K562 (cell line): ENCODE results near the gene NUDT12. TPM values are rescaled to one million over a fixed set of nuclear protein-coding genes. Genes with fewer than 3 reads are reported as not detected.

ENCODE experiments used
- C11orf30 ChIP-seq: fragments of 450-650 bp; IDR thresholded peaks from 2 replicates; pipeline ENCODE4 v1.6.1; 2016; ENCODE audit warnings: low read depth, mild to moderate bottlenecking
- CC2D1A ChIP-seq: fragments of 450-650 bp; IDR thresholded peaks from 2 replicates; pipeline ENCODE4 v1.6.1; 2017; ENCODE audit warnings: mild to moderate bottlenecking
- NFE2 ChIP-seq: IDR thresholded peaks from 2 replicates; pipeline ENCODE4 v1.6.1; 2014; ENCODE audit warnings: antibody characterized with exemption, low read depth
- NONO ChIP-seq, 2 experiments: fragments of 200-400 bp in 1 of 2; fragments of 450-650 bp in 1 of 2; formaldehyde crosslinking in 1 of 2; IDR thresholded peaks; 2 replicates each; pipeline ENCODE4 v1.6.1; 2017; ENCODE audit warnings: low read depth in 2 of 2, mild to moderate bottlenecking in 2 of 2, moderate library complexity in 2 of 2, low read length in 1 of 2
- PML ChIP-seq: IDR thresholded peaks from 2 replicates; pipeline ENCODE4 v1.6.1; 2012; ENCODE audit warnings: low read length, inconsistent platforms
- PYGO2 ChIP-seq: fragments of 450-650 bp; IDR thresholded peaks from 2 replicates; pipeline ENCODE4 v1.6.1; 2016; ENCODE audit warnings: mild to moderate bottlenecking, missing genetic modification characterization, moderate library complexity, missing compliant biosample characterization
- SMAD1 ChIP-seq: fragments of 150-350 bp; IDR thresholded peaks from 2 replicates; pipeline ENCODE4 v1.6.1; 2014; ENCODE audit warnings: low read length, low read depth; ENCODE audit not compliant: partially characterized antibody
- SNIP1 ChIP-seq: fragments of 450-650 bp; IDR thresholded peaks from 2 replicates; pipeline ENCODE4 v1.7.1; 2017; ENCODE audit warnings: low read depth, mild to moderate bottlenecking
- TAF1 ChIP-seq: IDR thresholded peaks from 2 replicates; pipeline ENCODE4 v1.6.1; 2011; ENCODE audit warnings: mild to moderate bottlenecking, low read length, moderate library complexity; ENCODE audit not compliant: insufficient read depth, control insufficient read depth, severe bottlenecking; ENCODE audit errors: extremely low read depth
- ZFP30 ChIP-seq: fragments of 250-450 bp; sonication (Bioruptor Pico); IDR thresholded peaks from 2 replicates; pipeline ENCODE4 v1.8.0; 2022; ENCODE audit warnings: moderate library complexity, mild to moderate bottlenecking, inconsistent platforms, borderline replicate concordance
- polyA plus RNA-seq, 8 experiments: library from polyadenylated mRNA; depleted of rRNA in 4 of 8; stranded (reverse) in 5 of 8; unstranded in 3 of 8; fragments of >200 nt; fragmentation: Nextera tagmentation in 2 of 8; fragmentation: Illumina TruSeq in 1 of 8; extraction: Ambion mirVana in 2 of 8; extraction: Trizol in 1 of 8; gene quantifications; 2 replicates each; pipeline versions ENCODE4 v1.2.1 to v1.2.3, GENCODE V29; 2011 to 2014; ENCODE audit warnings: inconsistent platforms in 1 of 8, missing spikeins in 1 of 8
- total RNA-seq, 7 experiments: library from RNA; depleted of rRNA in 6 of 7; stranded (reverse); fragments of >200 nt in 6 of 7; fragmentation: Illumina TruSeq in 2 of 7; extraction: Trizol in 2 of 7; gene quantifications; 2 replicates each; pipeline versions ENCODE4 v1.2.1 to v1.2.3, GENCODE V29; 2011 to 2021; ENCODE audit warnings: low replicate concordance in 1 of 7
- TF ChIP-seq, protein P1 (sequence below), 2 experiments: fragments of 450-650 bp; IDR thresholded peaks; 2 replicates each; pipeline ENCODE4 v1.6.1; 2018; ENCODE audit warnings: mild to moderate bottlenecking in 2 of 2, low read depth in 1 of 2; ENCODE audit not compliant: partially characterized antibody in 2 of 2
- TF ChIP-seq, protein P2 (sequence below): fragments of 450-650 bp; IDR thresholded peaks from 2 replicates; pipeline ENCODE4 v1.6.1; 2014; ENCODE audit warnings: low read depth, mild to moderate bottlenecking, moderate library complexity, borderline replicate concordance

NUDT12 gene
- total and polyA plus RNA-seq, 9 of the 15 experiments (the other 6 are each of a cell fraction or from before 2014, with no cell fraction given), result 10.9 to 27.2 (median 18.5) TPM

DNA sequence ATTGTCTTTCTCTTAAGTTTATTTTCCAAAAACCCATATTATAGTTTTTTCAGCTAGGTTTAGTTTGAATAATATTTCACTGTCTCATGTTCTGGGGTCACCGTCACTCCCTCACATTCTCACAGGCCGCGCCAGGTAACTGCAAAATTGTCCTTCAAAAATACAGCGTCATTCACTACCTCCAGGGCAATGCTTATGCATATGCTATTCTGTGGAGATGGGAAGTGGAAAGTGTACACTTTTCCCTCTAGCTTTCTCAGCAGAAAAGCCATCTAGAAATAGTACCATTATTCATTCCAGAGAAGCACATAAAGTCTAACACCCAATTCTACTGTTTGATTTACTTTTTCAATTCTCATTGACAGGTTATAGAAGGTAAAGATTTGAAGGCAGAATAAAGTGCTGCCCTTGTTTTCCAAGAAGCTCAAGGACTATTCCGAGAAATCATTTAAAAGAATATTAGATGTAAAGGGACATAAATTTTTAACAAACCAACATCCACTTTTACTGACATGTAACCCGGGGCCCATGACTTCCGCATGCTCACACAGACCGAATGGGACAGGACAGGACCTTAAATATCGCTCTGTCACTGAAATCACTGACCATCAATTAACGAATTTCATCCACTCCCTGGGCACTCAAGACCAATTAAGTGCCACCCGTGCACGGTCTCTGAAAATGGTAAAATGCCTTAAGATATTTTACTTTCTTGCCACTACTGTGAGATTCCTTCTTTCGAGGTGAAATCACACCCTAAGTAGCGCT lies 720 bp downstream of the NUDT12 start (continued):
- TF ChIP-seq, protein P1, sequence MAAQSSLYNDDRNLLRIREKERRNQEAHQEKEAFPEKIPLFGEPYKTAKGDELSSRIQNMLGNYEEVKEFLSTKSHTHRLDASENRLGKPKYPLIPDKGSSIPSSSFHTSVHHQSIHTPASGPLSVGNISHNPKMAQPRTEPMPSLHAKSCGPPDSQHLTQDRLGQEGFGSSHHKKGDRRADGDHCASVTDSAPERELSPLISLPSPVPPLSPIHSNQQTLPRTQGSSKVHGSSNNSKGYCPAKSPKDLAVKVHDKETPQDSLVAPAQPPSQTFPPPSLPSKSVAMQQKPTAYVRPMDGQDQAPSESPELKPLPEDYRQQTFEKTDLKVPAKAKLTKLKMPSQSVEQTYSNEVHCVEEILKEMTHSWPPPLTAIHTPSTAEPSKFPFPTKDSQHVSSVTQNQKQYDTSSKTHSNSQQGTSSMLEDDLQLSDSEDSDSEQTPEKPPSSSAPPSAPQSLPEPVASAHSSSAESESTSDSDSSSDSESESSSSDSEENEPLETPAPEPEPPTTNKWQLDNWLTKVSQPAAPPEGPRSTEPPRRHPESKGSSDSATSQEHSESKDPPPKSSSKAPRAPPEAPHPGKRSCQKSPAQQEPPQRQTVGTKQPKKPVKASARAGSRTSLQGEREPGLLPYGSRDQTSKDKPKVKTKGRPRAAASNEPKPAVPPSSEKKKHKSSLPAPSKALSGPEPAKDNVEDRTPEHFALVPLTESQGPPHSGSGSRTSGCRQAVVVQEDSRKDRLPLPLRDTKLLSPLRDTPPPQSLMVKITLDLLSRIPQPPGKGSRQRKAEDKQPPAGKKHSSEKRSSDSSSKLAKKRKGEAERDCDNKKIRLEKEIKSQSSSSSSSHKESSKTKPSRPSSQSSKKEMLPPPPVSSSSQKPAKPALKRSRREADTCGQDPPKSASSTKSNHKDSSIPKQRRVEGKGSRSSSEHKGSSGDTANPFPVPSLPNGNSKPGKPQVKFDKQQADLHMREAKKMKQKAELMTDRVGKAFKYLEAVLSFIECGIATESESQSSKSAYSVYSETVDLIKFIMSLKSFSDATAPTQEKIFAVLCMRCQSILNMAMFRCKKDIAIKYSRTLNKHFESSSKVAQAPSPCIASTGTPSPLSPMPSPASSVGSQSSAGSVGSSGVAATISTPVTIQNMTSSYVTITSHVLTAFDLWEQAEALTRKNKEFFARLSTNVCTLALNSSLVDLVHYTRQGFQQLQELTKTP (IDR thresholded peaks at IDR 0.05; ENCODE audit: low read depth in 1 of 2, partially characterized antibody in 2 of 2), result peak in 1 of 2 experiments; percentile 28
- no peak for TF ChIP-seq ZFP30
- TF ChIP-seq CC2D1A, result no peak
- no peak for TF ChIP-seq PYGO2 (tag)
- no peak for TF ChIP-seq NONO (IDR thresholded peaks at IDR 0.05; ENCODE audit: low read depth in 2 of 2, low read length in 1 of 2)
- no peak for TF ChIP-seq SMAD1
- TF ChIP-seq TAF1, result peak; percentile 37
- TF ChIP-seq, protein P2, sequence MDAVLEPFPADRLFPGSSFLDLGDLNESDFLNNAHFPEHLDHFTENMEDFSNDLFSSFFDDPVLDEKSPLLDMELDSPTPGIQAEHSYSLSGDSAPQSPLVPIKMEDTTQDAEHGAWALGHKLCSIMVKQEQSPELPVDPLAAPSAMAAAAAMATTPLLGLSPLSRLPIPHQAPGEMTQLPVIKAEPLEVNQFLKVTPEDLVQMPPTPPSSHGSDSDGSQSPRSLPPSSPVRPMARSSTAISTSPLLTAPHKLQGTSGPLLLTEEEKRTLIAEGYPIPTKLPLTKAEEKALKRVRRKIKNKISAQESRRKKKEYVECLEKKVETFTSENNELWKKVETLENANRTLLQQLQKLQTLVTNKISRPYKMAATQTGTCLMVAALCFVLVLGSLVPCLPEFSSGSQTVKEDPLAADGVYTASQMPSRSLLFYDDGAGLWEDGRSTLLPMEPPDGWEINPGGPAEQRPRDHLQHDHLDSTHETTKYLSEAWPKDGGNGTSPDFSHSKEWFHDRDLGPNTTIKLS, result no peak
- no peak for TF ChIP-seq SNIP1
- TF ChIP-seq C11orf30, result no peak
- peak; percentile 43 for TF ChIP-seq PML
- peak; percentile 73 for TF ChIP-seq NFE2
